ENCODE measurements around the gene SGCD.

SGCD gene

GRCh38 chr5:156715287-156715686 lies 388.3 kb downstream of the SGCD start:
- no peak for DNase-seq

- no peak for DNase-seq
Observed at GRCh38 chr5:156716591-156717380, 389.8 kb downstream of the SGCD start.

- DNase-seq = no peak
Observed at GRCh38 chr5:156718985-156719384, 392.0 kb downstream of the SGCD start.

DNA sequence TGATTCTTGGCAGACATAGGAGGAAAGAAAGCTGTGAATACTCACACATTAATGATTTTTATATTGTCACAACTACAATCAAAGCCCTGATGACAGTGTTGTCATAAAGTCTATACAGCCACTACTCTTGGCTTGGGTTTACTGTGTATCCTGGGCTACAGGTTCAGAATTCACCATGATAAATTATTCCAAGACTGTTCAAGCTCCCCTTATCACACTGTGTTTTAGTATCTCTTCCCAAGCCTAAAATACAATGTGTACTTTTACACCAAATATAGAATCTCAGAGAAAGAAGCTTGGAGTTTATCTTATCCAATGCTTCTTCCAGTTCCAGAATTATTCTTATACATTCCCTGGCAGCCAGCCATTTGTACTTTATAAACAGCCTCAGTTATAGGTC lies 395.4 kb downstream of the SGCD start:
- DNase-seq = no peak

- no peak for DNase-seq
Observed at GRCh38 chr5:156735477-156735876, 408.5 kb downstream of the SGCD start.

GRCh38 chr5:156741516-156741915 lies 414.6 kb downstream of the SGCD start:
- no peak for DNase-seq

DNA sequence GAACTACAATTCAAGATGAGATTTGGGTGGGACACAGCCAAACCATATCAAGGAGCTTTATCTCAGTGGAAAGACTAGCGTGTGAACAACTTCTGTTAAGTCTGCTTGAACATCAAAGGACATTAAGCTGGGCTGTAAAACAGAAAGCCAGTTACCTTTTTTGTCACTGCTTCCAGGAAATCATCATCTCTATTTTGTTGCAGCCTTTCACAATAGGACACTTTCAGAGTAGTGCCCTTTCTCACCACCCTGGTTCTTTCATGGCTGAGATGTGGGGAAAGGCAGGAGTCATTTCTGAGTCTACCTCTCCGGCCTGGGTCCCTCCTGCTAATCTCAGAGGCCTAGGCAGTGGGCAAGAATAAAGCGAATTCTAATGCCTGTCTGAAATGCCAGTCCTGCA lies 426.9 kb downstream of the SGCD start:
- DNase-seq = no peak

DNA sequence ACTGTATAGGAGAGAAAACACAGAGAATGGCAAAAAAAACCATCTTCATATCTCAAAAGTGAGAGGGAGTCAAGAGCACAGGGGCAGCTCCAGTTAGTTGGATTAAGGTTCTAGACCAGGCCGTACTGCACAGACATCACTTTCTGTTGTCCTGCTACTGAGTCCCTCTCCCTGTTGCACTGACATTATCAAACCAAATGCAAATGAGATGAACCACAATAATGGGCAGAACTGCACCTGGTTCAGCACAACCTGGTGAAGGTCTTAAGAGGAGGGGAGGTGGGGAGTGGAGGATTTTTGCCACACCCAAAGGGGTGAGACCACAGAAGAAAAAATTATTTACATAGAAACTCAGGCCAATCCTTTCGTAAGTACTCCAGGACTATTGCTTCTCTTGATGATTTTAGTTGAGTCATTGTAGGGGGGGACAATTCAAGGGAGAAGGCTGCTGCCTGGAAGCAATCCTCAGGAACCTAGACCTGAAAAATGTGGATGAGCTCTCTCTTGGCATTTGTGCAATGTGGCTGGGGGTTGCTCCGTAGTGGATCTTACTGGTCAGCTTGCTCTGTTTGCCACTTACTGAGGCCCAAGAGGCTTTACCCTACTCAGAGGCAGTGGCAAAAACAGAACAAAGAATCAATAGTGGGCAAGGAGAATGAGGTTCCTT lies 428.6 kb downstream of the SGCD start:
- no peak for DNase-seq

DNA sequence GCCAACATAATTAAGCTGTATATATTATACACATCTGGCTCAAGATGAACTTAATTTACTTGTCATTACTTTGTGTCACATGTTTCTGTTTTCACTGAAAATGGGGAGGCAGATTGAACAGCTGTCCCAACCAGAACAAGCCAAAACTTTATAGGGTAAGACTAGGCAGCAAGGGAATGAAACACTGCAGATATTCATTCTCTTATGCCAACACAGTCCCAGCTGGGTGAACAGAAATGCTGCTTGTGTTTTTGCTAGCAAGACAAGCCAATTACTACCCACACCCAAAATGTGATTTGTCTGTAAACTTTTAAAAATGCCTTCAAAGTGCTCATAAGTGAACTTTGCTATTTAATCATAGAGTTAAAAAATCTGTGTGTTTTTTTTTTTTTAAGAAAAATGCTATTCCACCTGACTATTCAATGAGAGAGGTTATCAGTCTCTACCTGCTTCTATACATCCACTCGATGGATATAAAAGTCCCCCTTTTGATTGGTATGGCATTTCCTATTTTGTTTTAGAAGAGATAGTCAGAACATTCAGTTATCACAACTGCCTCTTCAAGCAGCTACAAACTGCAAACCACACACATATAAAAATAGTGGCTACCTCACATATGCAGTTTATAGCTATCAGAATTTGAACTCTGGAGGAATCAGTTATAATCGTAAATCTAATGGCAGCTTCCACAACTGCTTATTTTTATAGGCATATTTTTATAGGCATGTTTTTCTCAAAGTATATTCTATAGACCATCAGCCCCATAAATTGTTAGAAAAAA lies 431.2 kb downstream of the SGCD start:
- DNase-seq = no peak

DNA sequence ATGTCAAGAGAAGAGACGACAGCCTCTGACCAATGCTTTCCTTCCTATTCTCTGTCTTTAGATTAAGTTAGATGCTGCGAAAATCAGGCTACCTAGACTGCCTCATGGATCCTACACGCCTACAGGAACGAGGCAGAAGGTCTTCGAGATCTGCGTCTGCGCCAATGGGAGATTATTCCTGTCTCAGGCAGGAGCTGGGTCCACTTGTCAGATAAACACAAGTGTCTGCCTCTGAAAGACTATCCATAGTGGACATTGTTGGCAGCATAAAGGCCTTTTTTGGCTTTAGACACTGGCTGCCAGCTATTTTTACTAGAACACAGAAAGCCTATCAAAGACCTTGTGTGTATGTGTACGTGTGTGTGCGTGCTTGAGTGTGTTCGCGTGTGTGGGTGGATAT lies 432.2 kb downstream of the SGCD start:
- DNase-seq = no peak

DNA sequence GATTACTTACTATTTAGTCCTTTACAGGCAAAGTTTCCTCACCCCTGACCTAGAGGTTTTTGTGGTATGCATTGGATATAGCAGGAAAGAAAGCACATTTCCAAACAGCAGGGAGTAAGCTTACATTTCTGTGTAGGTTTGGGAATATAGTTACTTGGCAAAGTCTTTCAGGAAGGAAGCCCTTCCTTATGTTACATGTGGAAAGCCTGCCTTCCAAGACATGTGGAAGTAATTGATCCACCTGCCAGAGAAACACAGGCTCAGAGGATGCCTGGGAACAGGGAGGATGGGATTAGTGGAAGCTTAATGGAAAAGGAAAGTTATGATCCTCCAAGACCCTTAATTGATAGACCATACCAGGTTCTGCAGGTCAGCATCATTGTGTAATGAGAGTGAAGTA lies 435.8 kb downstream of the SGCD start:
- DNase-seq = no peak

- DNase-seq = no peak
Observed at GRCh38 chr5:156764176-156764971, 437.4 kb downstream of the SGCD start.

DNA sequence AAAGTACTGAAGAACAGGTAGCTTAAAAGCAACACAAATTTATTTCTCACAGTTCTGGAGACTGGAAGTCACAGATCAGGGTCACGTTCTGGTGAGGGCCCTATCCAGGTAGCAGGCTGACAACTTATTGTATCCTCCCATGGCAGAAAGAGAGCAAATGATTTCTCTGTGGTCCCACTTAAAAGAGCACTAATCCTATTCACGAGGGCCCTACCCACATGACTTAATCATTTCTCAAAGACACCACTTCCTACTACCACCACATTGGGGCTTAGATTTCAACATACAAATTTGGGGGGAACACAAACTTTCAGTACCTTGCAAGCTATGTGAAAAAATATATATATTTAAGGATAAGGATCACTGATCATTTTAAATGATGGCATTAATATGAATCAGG lies 447.3 kb downstream of the SGCD start:
- no peak for DNase-seq

DNA sequence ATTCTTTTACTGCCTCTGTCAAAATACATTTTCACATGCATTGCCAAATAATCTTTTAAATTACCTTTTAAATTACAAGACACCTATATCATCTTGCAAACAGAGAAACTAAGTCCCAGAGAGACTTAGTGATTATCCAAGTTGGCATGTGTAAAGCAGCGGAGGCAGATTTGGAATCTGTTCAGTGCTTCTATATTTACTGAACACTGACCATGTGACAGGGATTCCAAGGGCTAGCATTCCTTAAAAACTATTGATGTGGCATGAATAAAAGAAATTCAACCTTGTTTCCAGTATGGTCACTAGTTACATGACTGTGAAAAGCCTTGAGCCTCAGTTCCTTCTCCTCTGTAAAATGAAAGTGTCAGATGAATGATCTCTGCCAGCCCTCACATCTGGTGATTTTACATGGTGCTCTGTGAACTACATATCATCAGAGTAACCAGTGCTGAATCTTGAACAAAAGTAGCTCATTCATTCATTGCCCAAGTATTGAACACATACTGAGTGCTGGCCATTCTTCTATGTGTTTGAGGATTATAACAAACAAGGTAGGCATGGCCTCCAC lies 451.3 kb downstream of the SGCD start:
- DNase-seq = no peak

DNA sequence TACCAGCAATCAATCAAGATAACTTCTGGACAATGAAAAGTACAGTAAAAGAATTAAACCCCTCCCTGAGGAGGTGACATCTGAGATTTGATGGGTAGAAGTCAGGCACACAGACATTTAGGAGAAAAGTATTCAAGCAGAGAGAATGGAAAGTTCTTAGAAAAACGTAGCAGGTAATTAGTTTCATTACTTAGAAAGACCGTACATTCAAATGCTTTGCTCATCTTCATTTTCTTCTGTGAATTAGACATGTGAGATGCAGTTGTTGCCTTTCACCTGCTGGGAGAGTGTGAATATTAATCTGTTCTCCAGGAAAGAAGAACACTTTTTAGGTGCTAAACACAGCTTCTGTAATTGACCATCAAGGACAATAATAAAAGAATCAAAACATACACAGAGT lies 451.8 kb downstream of the SGCD start:
- no peak for DNase-seq

- no peak for DNase-seq
Observed at GRCh38 chr5:156779436-156779835, 452.5 kb downstream of the SGCD start.

- DNase-seq = no peak
Observed at GRCh38 chr5:156783092-156783491, 456.1 kb downstream of the SGCD start.

DNA sequence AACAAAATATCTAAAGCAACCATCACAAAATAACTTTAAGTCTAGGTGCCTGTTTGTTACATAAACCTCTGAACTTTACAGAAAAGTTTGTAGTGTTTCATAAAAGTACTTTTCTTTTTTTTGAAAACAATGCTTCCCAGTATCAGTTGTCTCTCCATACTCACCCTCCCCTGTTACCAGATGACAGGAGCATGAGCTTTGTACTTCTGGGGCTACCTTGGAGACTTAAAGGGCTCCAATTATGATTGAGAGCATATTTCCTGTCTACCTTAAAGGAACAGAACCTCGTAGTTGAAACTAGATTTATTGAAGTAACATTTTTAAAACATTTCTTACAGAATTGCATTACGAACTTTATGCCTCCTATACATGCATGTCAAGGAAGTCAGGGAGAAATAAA lies 467.7 kb downstream of the SGCD start:
- DNase-seq = no peak

- DNase-seq = no peak
Observed at GRCh38 chr5:156798201-156798600, 471.2 kb downstream of the SGCD start.

DNA sequence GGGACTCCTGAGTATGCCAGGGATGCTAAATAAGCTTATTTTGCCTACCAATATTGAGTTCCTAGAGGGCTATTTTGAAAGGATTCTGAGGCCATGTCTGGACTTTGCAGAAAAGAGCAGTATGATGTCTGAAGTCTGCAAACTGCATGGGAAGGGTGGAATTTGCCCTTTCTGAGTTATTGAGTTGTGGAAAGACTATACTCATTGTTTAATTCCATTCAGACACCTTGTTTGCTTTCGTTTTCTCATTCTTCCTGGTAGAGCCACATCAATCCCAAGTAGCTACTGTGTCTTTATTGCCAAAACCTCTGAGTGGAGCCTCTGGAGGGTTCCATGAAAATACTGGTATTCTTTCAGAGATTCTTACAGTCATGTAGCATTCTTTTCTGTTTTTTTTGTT lies 472.2 kb downstream of the SGCD start:
- no peak for DNase-seq

DNA sequence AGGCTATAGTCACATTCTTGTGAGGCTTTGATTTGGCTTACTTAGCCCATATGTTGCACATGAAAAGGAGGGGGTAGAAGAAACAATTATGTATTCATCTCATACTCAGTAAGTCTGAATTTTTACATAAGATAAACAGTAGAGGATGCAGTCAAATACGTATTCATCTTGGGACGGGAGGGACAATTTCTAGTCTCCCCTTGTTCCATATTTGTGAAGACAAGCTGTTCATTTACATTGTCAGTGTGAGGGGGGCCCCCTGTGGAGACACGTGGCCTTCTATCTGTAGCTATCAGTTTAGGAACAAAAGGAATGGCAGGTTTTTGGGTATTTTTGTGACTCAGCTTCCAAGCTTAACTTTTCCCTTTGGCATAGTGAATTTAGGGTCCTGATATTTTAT lies 474.0 kb downstream of the SGCD start:
- DNase-seq = no peak

- DNase-seq = no peak
Observed at GRCh38 chr5:156802501-156802900, 475.5 kb downstream of the SGCD start.

DNA sequence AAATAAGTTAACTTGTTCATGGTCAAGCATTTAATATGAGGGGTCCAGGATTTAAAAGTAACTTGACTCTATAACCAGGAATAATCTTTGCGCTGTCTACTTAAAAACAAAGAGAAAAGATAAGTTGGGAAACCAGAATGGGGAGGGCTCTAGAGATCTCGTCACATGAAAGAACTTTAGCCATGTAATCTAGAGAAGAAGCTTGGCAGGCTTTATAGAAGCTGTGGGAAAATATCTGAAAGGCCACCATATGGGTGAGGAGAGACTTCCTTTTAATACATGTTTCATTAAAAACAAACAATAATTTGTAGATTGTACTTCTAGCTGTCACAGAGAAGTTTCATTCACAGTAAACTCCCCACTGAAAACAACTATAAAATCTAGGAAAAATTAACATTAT lies 476.4 kb downstream of the SGCD start:
- no peak for DNase-seq

Measured in NCI-H446 treated with DMSO at 0.1 percent for 48 hours (cell line).